HFFc6 (cell line): ENCODE data around the gene DEK. TPM values are rescaled to one million over a fixed set of nuclear protein-coding genes. Genes with fewer than 3 reads are reported as not detected.

ENCODE experiments used
- DNase-seq: peaks from one replicate; pipeline ENCODE4 v3.0.0-alpha.2; 2018
- H3K27ac Mint-ChIP-seq: 2 replicates; pipeline ENCODE4 v1.8.0; 2020; ENCODE audit warnings: mild to moderate bottlenecking, mixed read lengths
- H3K27me3 Mint-ChIP-seq: 2 replicates; pipeline ENCODE4 v1.8.0; 2021; ENCODE audit warnings: mild to moderate bottlenecking, moderate library complexity, mixed read lengths; ENCODE audit not compliant: insufficient read depth
- H3K36me3 Mint-ChIP-seq: 2 replicates; pipeline ENCODE4 v1.8.0; 2021; ENCODE audit warnings: low read depth, mixed read lengths
- H3K4me1 Mint-ChIP-seq: 2 replicates; pipeline ENCODE4 v1.8.0; 2020; ENCODE audit warnings: low read depth, mixed read lengths
- H3K4me3 Mint-ChIP-seq: 2 replicates; pipeline ENCODE4 v1.8.0; 2020; ENCODE audit warnings: mild to moderate bottlenecking, moderate library complexity, mixed read lengths
- H3K9me3 Mint-ChIP-seq: 2 replicates; pipeline ENCODE4 v1.8.0; 2020; ENCODE audit warnings: mild to moderate bottlenecking, mixed read lengths
- total RNA-seq, 6 experiments: library from RNA; stranded (reverse); fragmentation: NEBNext Ultra II Directional; extraction: Animal tissue kit (Norgen Biotek cat#: 25700); gene quantifications; 2 replicates in 1 of 6; 3 replicates in 5 of 6; pipeline ENCODE4 v1.2.3, GENCODE V29; 2021
- TF ChIP-seq, protein P1 (sequence below): fragments of 200-600 bp; sonication (generic); IDR thresholded peaks from 2 replicates; pipeline ENCODE4 v1.5.0; 2021; ENCODE audit warnings: antibody characterized with exemption, mild to moderate bottlenecking

The DEK gene
- total RNA-seq, 6 experiments from 2014 or later: 76.7 to 144 (median 132) TPM

DNA sequence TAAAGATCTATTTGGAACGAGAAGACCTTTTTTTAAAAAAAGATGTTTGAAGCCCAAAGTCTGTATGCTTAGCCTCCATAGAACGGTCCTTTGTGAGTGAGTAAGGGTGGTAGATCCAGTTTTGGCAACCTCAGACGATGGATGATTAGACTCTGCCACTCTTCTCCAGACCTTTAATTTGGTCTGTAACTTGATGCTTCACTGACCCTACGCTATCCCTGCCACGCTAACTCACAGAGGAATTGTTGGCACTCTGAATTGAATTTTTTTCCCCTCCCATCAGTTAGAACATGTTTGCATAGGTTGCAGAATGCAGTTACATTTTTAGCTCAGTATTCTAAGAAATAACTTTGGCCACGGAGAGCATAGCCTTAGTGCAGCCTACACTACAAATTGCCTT lies 15.8 kb upstream of the DEK start:
- peaks cover 28% of the 10 kb centered on the region for H3K27me3 Mint-ChIP-seq

DNA sequence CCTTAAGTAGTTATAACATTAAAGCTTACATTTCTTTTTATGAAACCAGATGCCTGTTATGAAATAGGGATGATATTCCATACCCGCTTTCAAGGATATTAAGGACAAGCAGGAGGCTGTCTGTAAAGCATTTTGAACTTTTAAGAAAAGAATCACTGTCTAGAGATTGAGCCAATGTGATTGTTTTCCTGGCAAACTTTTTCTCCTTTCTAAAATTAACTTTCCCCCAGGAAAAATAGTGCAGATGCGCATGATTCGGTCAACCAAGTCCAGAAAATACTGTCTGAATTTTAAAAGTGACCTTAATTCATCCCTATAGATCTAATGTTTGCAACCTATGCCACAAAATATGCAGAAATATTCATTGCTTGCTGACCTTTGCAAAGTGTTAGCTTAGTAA lies 15.1 kb upstream of the DEK start:
- no peak overlapping the region for H3K4me3 Mint-ChIP-seq
- H3K27me3 Mint-ChIP-seq: peaks cover 30% of the 10 kb centered on the region
- H3K27ac Mint-ChIP-seq: no peak overlapping the region
- H3K4me1 Mint-ChIP-seq: peaks cover 15% of the 10 kb centered on the region
- H3K36me3 Mint-ChIP-seq: peaks cover 13% of the 10 kb centered on the region; the same call in 1 of the 2 replicates
- TF ChIP-seq, protein P1, sequence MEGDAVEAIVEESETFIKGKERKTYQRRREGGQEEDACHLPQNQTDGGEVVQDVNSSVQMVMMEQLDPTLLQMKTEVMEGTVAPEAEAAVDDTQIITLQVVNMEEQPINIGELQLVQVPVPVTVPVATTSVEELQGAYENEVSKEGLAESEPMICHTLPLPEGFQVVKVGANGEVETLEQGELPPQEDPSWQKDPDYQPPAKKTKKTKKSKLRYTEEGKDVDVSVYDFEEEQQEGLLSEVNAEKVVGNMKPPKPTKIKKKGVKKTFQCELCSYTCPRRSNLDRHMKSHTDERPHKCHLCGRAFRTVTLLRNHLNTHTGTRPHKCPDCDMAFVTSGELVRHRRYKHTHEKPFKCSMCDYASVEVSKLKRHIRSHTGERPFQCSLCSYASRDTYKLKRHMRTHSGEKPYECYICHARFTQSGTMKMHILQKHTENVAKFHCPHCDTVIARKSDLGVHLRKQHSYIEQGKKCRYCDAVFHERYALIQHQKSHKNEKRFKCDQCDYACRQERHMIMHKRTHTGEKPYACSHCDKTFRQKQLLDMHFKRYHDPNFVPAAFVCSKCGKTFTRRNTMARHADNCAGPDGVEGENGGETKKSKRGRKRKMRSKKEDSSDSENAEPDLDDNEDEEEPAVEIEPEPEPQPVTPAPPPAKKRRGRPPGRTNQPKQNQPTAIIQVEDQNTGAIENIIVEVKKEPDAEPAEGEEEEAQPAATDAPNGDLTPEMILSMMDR: no peak
- DNase-seq: no peak
- H3K9me3 Mint-ChIP-seq: no peaks in the 10 kb centered on the region

More for the DNA sequence above, 15.8 kb upstream of the DEK start:
- H3K27ac Mint-ChIP-seq: no peak overlapping the region
- TF ChIP-seq, protein P1: no peak
- no peaks in the 10 kb centered on the region for H3K9me3 Mint-ChIP-seq
- peaks cover 13% of the 10 kb centered on the region; the same call in 1 of the 2 replicates for H3K36me3 Mint-ChIP-seq
- DNase-seq: no peak
- H3K4me1 Mint-ChIP-seq: peaks cover 15% of the 10 kb centered on the region
- H3K4me3 Mint-ChIP-seq: no peak overlapping the region

GRCh38 chr6:18277237-18278006 lies 13.1 kb upstream of the DEK start:
- H3K36me3 Mint-ChIP-seq: peaks cover 13% of the 10 kb centered on the region; the same call in 1 of the 2 replicates
- no peak overlapping the region for H3K27ac Mint-ChIP-seq
- DNase-seq: no peak
- H3K4me1 Mint-ChIP-seq: peaks cover 15% of the 10 kb centered on the region
- H3K4me3 Mint-ChIP-seq: peak overlapping the region; percentile 72
- peaks cover 32% of the 10 kb centered on the region for H3K27me3 Mint-ChIP-seq
- TF ChIP-seq, protein P1: no peak
- no peaks in the 10 kb centered on the region for H3K9me3 Mint-ChIP-seq

- Mint-ChIP-seq H3K4me1 (peaks cover 15% of the 10 kb centered on the region), H3K4me3 (peak overlapping the region; percentile 58)
- TF ChIP-seq, protein P1: no peak
Observed at GRCh38 chr6:18276610-18277236, 12.4 kb upstream of the DEK start.

DNA sequence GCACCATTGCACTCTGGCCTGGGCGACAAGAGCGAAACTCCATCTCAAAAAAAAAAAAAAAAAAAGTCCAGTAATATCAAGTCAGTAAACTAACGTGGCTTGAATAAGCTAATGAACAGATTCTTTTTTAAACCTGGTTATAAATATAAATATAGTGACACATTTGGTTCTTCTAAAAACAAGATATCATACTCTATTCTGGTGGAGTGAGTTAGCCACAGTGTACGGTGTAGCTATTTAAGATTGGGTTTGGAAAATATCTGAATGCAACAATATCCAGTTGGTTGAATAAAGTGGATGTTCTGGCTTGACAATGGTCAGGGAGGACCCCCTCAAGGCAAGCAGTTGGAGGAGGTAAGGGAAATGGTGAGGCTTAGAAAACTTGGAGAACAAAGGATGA lies 5.9 kb upstream of the DEK start:
- TF ChIP-seq, protein P1: no peak
- Mint-ChIP-seq H3K36me3 (no peaks in the 10 kb centered on the region; the same call in none of the 2 replicates), H3K4me1 (peaks cover 4% of the 10 kb centered on the region), H3K4me3 (no peak overlapping the region), H3K9me3 (no peaks in the 10 kb centered on the region; the same call in 1 of the 2 replicates), H3K27me3 (peaks cover 4% of the 10 kb centered on the region), H3K27ac (no peak overlapping the region)
- no peak for DNase-seq

More at GRCh38 chr6:18276610-18277236, 12.4 kb upstream of the DEK start:
- Mint-ChIP-seq H3K27me3 (peaks cover 30% of the 10 kb centered on the region), H3K27ac (no peak overlapping the region), H3K9me3 (no peaks in the 10 kb centered on the region), H3K36me3 (peaks cover 11% of the 10 kb centered on the region)
- DNase-seq: no peak
